Endothelial cell (in vitro differentiated cells): ENCODE measurements around the gene C6orf15. TPM values are rescaled to one million over a fixed set of nuclear protein-coding genes. Genes with fewer than 3 reads are reported as not detected.

Experiments
- DNase-seq: peaks from one replicate; pipeline ENCODE4 v3.0.0; 2021; ENCODE audit warnings: low spot score
- H3K27ac Mint-ChIP-seq: one replicate; pipeline ENCODE4 v1.8.0; 2021; ENCODE audit warnings: mixed read lengths, inconsistent platforms; ENCODE audit not compliant: unreplicated experiment
- H3K27me3 Mint-ChIP-seq: one replicate; pipeline ENCODE4 v1.8.0; 2021; ENCODE audit warnings: mild to moderate bottlenecking, moderate library complexity, mixed read lengths, inconsistent platforms; ENCODE audit not compliant: unreplicated experiment
- H3K36me3 Mint-ChIP-seq: one replicate; pipeline ENCODE4 v1.8.0; 2021; ENCODE audit warnings: mild to moderate bottlenecking, low read depth, mixed read lengths, inconsistent platforms; ENCODE audit not compliant: unreplicated experiment
- H3K4me1 Mint-ChIP-seq: one replicate; pipeline ENCODE4 v1.8.0; 2021; ENCODE audit warnings: mild to moderate bottlenecking, mixed read lengths, inconsistent platforms; ENCODE audit not compliant: unreplicated experiment
- H3K4me3 Mint-ChIP-seq: one replicate; pipeline ENCODE4 v1.8.0; 2021; ENCODE audit warnings: mild to moderate bottlenecking, mixed read lengths, inconsistent platforms; ENCODE audit not compliant: unreplicated experiment
- H3K9me3 Mint-ChIP-seq: one replicate; pipeline ENCODE4 v1.8.0; 2021; ENCODE audit warnings: mixed read lengths, inconsistent platforms; ENCODE audit not compliant: unreplicated experiment
- CTCF ChIP-seq: fragments of 200-600 bp; sonication (generic); IDR thresholded peaks from one replicate; pipeline ENCODE4 v1.5.0; 2021; ENCODE audit warnings: antibody characterized with exemption; ENCODE audit not compliant: unreplicated experiment
- long read RNA-seq: library from polyadenylated mRNA; unstranded; transcript quantifications from one replicate; pipeline ENCODE4 v2.0.0, GENCODE V29; 2020; ENCODE audit not compliant: unreplicated experiment
- total RNA-seq: library from RNA; stranded (reverse); fragmentation: NEBNext Ultra II Directional; extraction: Animal tissue kit (Norgen Biotek cat#: 25700); gene quantifications from one replicate; pipeline ENCODE4 v1.2.1, GENCODE V29; 2021; ENCODE audit not compliant: unreplicated experiment

C6orf15 gene
- total RNA-seq = not detected
- long read RNA-seq = 0 reads

- Mint-ChIP-seq H3K4me1 (peaks cover 12% of the 10 kb centered on the region), H3K4me3 (no peak within 1 kb of the TSS), H3K27ac (no peak within 1 kb of the TSS), H3K27me3 (peaks cover 18% of the 10 kb centered on the region), H3K36me3 (no peaks in the 10 kb centered on the region), H3K9me3 (no peaks in the 10 kb centered on the region)
- no peak for DNase-seq
- no peak for TF ChIP-seq CTCF
Measured at GRCh38 chr6:31112478-31112877, at the start of gene C6orf15. Gene C6orf15 (minus strand): TSS chr6:31112575. CDS start chr6:31112555, 20 bp downstream.

- no peak for TF ChIP-seq CTCF
- no peak overlapping the region for H3K4me3 Mint-ChIP-seq
- peaks cover 2% of the 10 kb centered on the region for H3K4me1 Mint-ChIP-seq
Measured at GRCh38 chr6:31161216-31162126, 49.1 kb upstream of the C6orf15 start.

GRCh38 chr6:31158863-31159855 lies 46.8 kb upstream of the C6orf15 start:
- TF ChIP-seq CTCF = no peak
- H3K27ac Mint-ChIP-seq = peak overlapping the region; percentile 92

More at GRCh38 chr6:31161216-31162126, 49.1 kb upstream of the C6orf15 start:
- Mint-ChIP-seq H3K27me3 (peaks cover 4% of the 10 kb centered on the region), H3K9me3 (no peaks in the 10 kb centered on the region), H3K27ac (no peak overlapping the region), H3K36me3 (no peaks in the 10 kb centered on the region)
- DNase-seq = no peak

GRCh38 chr6:31158140-31158862 lies 45.9 kb upstream of the C6orf15 start, which contains the start of gene TCF19:
Gene TCF19 (plus strand): TSS chr6:31158589. CDS start chr6:31159470, 881 bp downstream.
- Mint-ChIP-seq H3K4me3 (peak within 1 kb of the TSS; percentile 97), H3K27me3 (peaks cover 4% of the 10 kb centered on the region), H3K9me3 (no peaks in the 10 kb centered on the region), H3K27ac (peak within 1 kb of the TSS; percentile 92), H3K36me3 (peaks cover 3% of the 10 kb centered on the region), H3K4me1 (peaks cover 2% of the 10 kb centered on the region)
- no peak for TF ChIP-seq CTCF
- peak; percentile 95 for DNase-seq

More at GRCh38 chr6:31158863-31159855, 46.8 kb upstream of the C6orf15 start:
- DNase-seq = no peak
- Mint-ChIP-seq H3K9me3 (no peaks in the 10 kb centered on the region), H3K4me3 (peak overlapping the region; percentile 97), H3K36me3 (peaks cover 3% of the 10 kb centered on the region), H3K4me1 (peaks cover 2% of the 10 kb centered on the region), H3K27me3 (peaks cover 4% of the 10 kb centered on the region)
